Natural killer cell (primary cell): ENCODE data around the gene MED12L. TPM values are rescaled to one million over a fixed set of nuclear protein-coding genes. Genes with fewer than 3 reads are reported as not detected.

Experiments
- total RNA-seq, 4 donors: library from RNA; stranded (reverse); fragments of 120-200 nt in 1 of 4; gene quantifications; one replicate each; pipeline versions ENCODE4 v1.2.3 to v1.2.4, GENCODE V29; 2013 to 2022

The MED12L gene
- total RNA-seq, 3 donors from 2014 or later (not counting 1 experiment from before 2014, with no cell fraction given) = 3.0 to 6.5 (median 3.0) TPM

Other genes with a start within 250 kb of the MED12L start
- gene MINDY4B, start 180.2 kb upstream of the MED12L start, total RNA-seq = not detected
- not detected for gene CLRN1, start 112.9 kb upstream of the MED12L start, total RNA-seq
- gene GPR171, start 117.6 kb downstream of the MED12L start, total RNA-seq = 1 to 10 TPM; 3.4 to 9.0 (median 8.2) TPM
- under 1 TPM; 0.25 to 0.93 (median 0.31) TPM for gene P2RY14, start 192.9 kb downstream of the MED12L start, total RNA-seq
- not detected for gene GPR87, start 231.2 kb downstream of the MED12L start, total RNA-seq
- 1 to 10 TPM in 1 of 3 donors, under 1 TPM in 2; 0.59 to 6.5 (median 0.88) TPM for gene P2RY13, start 243.9 kb downstream of the MED12L start, total RNA-seq